NB4 (cell line): Measurements from ENCODE around the gene ACIN1.

ENCODE experiments used
- DNase-seq: peaks from one replicate; pipeline ENCODE4 v3.0.0; 2010; ENCODE audit warnings: low read depth
- H3K4me3 ChIP-seq: one replicate; pipeline ENCODE4 v1.5.1; 2011; ENCODE audit warnings: mild to moderate bottlenecking, low read depth, low read length, moderate library complexity
- CTCF ChIP-seq: IDR thresholded peaks from one replicate; pipeline ENCODE4 v1.5.1; 2012; ENCODE audit warnings: low read depth, low read length
- MAX ChIP-seq: IDR thresholded peaks from 2 replicates; pipeline ENCODE4 v1.6.1; 2011; ENCODE audit warnings: low read depth, low read length
- MYC ChIP-seq: IDR thresholded peaks from 2 replicates; pipeline ENCODE4 v1.6.1; 2011; ENCODE audit warnings: low read depth, low read length
- POLR2A ChIP-seq: IDR thresholded peaks from 2 replicates; pipeline ENCODE4 v1.6.1; 2011; ENCODE audit warnings: mild to moderate bottlenecking; ENCODE audit not compliant: insufficient read length; ENCODE audit errors: extremely low read depth

The ACIN1 gene

GRCh38 chr14:23028799-23029198, 66.1 kb downstream of the ACIN1 start:
- DNase-seq: no peak

GRCh38 chr14:23025151-23025814, 69.7 kb downstream of the ACIN1 start:
- no peak for TF ChIP-seq CTCF
- no peak for TF ChIP-seq MYC
- no peak for TF ChIP-seq MAX
- no peak for TF ChIP-seq POLR2A
- DNase-seq: no peak
- no peak overlapping the region for H3K4me3 ChIP-seq

More at GRCh38 chr14:23028799-23029198, 66.1 kb downstream of the ACIN1 start:
- H3K4me3 ChIP-seq: no peak overlapping the region
- TF ChIP-seq MAX (no peak), MYC (no peak), POLR2A (no peak), CTCF (no peak)

- TF ChIP-seq MYC (no peak), CTCF (no peak), MAX (no peak), POLR2A (no peak)
- DNase-seq: no peak
- no peak overlapping the region for H3K4me3 ChIP-seq
These were observed 70.3 kb downstream of the ACIN1 start for GRCh38 chr14:23024612-23025075.

GRCh38 chr14:23023795-23024152, 71.2 kb downstream of the ACIN1 start:
- H3K4me3 ChIP-seq: no peak overlapping the region
- no peak for TF ChIP-seq MYC
- TF ChIP-seq CTCF: no peak
- no peak for TF ChIP-seq MAX
- TF ChIP-seq POLR2A: no peak
- DNase-seq: no peak

GRCh38 chr14:23023022-23023794, 71.7 kb downstream of the ACIN1 start:
- no peak overlapping the region for H3K4me3 ChIP-seq
- no peak for TF ChIP-seq MAX
- TF ChIP-seq MYC: no peak
- no peak for TF ChIP-seq POLR2A
- TF ChIP-seq CTCF: no peak
- no peak for DNase-seq
